Mesenchymal stem cell (in vitro differentiated cells and primary cell): ENCODE results near the gene CEP350.

ENCODE experiments used
- DNase-seq: peaks from one replicate; pipeline ENCODE4 v3.0.0-alpha.2; 2013
- H2AFZ ChIP-seq: one replicate; pipeline ENCODE4 v1.6.1; 2013; ENCODE audit warnings: low read depth, mild to moderate bottlenecking, control low read depth, inconsistent platforms, low read length, moderate library complexity
- H2AK5ac ChIP-seq: 2 replicates; pipeline ENCODE4 v1.6.1; 2013; ENCODE audit warnings: low read length, moderate library complexity, mild to moderate bottlenecking, inconsistent platforms; ENCODE audit not compliant: severe bottlenecking
- H2BK120ac ChIP-seq: one replicate; pipeline ENCODE4 v1.6.1; 2013; ENCODE audit warnings: low read depth, mild to moderate bottlenecking, inconsistent platforms, low read length, moderate library complexity
- H2BK12ac ChIP-seq, 2 experiments: one replicate each; pipeline ENCODE4 v1.6.1; 2013; ENCODE audit warnings: inconsistent platforms in 2 of 2, low read length in 2 of 2, mild to moderate bottlenecking in 2 of 2, moderate library complexity in 2 of 2, control low read depth in 1 of 2
- H2BK15ac ChIP-seq: one replicate; pipeline ENCODE4 v1.6.1; 2013; ENCODE audit warnings: mild to moderate bottlenecking, low read depth, inconsistent platforms; ENCODE audit not compliant: poor library complexity, severe bottlenecking
- H2BK5ac ChIP-seq: 2 replicates; pipeline ENCODE4 v1.6.1; 2013; ENCODE audit warnings: low read depth, mild to moderate bottlenecking, low read length, control low read depth, inconsistent platforms; ENCODE audit not compliant: poor library complexity, severe bottlenecking
- H3K14ac ChIP-seq, 2 experiments: one replicate each; pipeline ENCODE4 v1.6.1; 2013; ENCODE audit warnings: inconsistent platforms in 2 of 2, low read length in 2 of 2, control low read depth in 1 of 2, mild to moderate bottlenecking in 1 of 2, moderate library complexity in 1 of 2
- H3K18ac ChIP-seq, 2 experiments: one replicate each; pipeline ENCODE4 v1.6.1; 2013; ENCODE audit warnings: inconsistent platforms in 2 of 2, low read length in 2 of 2, control low read depth in 1 of 2, low read depth in 1 of 2, mild to moderate bottlenecking in 1 of 2
- H3K23ac ChIP-seq, 2 experiments: one replicate each; pipeline ENCODE4 v1.6.1; 2013; ENCODE audit warnings: inconsistent platforms in 2 of 2, low read length in 2 of 2, mild to moderate bottlenecking in 2 of 2, moderate library complexity in 2 of 2, control low read depth in 1 of 2
- H3K27ac ChIP-seq: 2 replicates; pipeline ENCODE4 v1.5.1; 2013; ENCODE audit warnings: mild to moderate bottlenecking, moderate library complexity, low read length, control low read depth, inconsistent platforms; ENCODE audit not compliant: poor library complexity, severe bottlenecking
- H3K27me3 ChIP-seq, 2 experiments: 2 replicates each; pipeline versions ENCODE4 v1.6.1 to v1.7.0; 2013; ENCODE audit warnings: low read length in 2 of 2, mild to moderate bottlenecking in 2 of 2, moderate library complexity in 2 of 2, control low read depth in 1 of 2, inconsistent platforms in 1 of 2; ENCODE audit not compliant: control insufficient read depth in 1 of 2, insufficient read depth in 1 of 2
- H3K36me3 ChIP-seq, 2 experiments: 2 replicates each; pipeline versions ENCODE4 v1.6.1 to v1.7.0; 2013; ENCODE audit warnings: low read length in 2 of 2, control low read depth in 1 of 2, inconsistent platforms in 1 of 2, low read depth in 1 of 2, mild to moderate bottlenecking in 1 of 2; ENCODE audit not compliant: insufficient read depth in 2 of 2, control insufficient read depth in 1 of 2
- H3K4ac ChIP-seq, 2 experiments: one replicate each; pipeline ENCODE4 v1.6.1; 2013; ENCODE audit warnings: inconsistent platforms in 2 of 2, low read length in 2 of 2, mild to moderate bottlenecking in 2 of 2, moderate library complexity in 2 of 2, control low read depth in 1 of 2, low read depth in 1 of 2
- H3K4me1 ChIP-seq: 2 replicates; pipeline ENCODE4 v1.6.1; 2013; ENCODE audit warnings: low read depth, low read length, control low read depth; ENCODE audit not compliant: control insufficient read depth, insufficient read depth
- H3K4me2 ChIP-seq: 2 replicates; pipeline ENCODE4 v1.6.1; 2013; ENCODE audit warnings: low read length, mild to moderate bottlenecking, inconsistent platforms; ENCODE audit not compliant: poor library complexity, severe bottlenecking
- H3K4me3 ChIP-seq, 2 experiments: 2 replicates each; pipeline versions ENCODE4 v1.5.1 to v1.7.0; 2013; ENCODE audit warnings: low read length in 2 of 2, mild to moderate bottlenecking in 2 of 2, control low read depth in 1 of 2, low read depth in 1 of 2; ENCODE audit not compliant: insufficient read depth in 1 of 2
- H3K79me1 ChIP-seq: replicated peaks from 2 replicates; pipeline ENCODE4 v1.6.1; 2013; ENCODE audit warnings: mild to moderate bottlenecking, control low read depth, low read length, inconsistent platforms; ENCODE audit not compliant: poor library complexity, severe bottlenecking
- H3K9ac ChIP-seq: 2 replicates; pipeline ENCODE4 v1.7.0; 2013; ENCODE audit warnings: mild to moderate bottlenecking, low read length, moderate library complexity
- H3K9me3 ChIP-seq: 2 replicates; pipeline ENCODE4 v1.7.0; 2013; ENCODE audit warnings: mild to moderate bottlenecking, low read length; ENCODE audit not compliant: control insufficient read depth
- H4K8ac ChIP-seq: one replicate; pipeline ENCODE4 v1.6.1; 2013; ENCODE audit warnings: inconsistent platforms, mild to moderate bottlenecking, low read length, moderate library complexity
- H4K91ac ChIP-seq: one replicate; pipeline ENCODE4 v1.6.1; 2013; ENCODE audit warnings: mild to moderate bottlenecking, low read length, inconsistent platforms
- WGBS: methylation state at CpG from one replicate; pipeline ENCODE4 v1.1.7; 2013; ENCODE audit warnings: mixed read lengths; 5-methylcytosine and 5-hydroxymethylcytosine counted together

CEP350 gene

GRCh38 chr1:180061019-180061418, 106.4 kb downstream of the CEP350 start:
- Histone ChIP-seq H3K79me1 (peaks cover 2% of the 10 kb centered on the region), H3K4ac (no peak overlapping the region)
- WGBS = 100% methylated on average over 1 of the region's 1 CpG

GRCh38 chr1:180062452-180062971, 107.9 kb downstream of the CEP350 start:
- Histone ChIP-seq H4K8ac (no peak overlapping the region), H3K4me2 (no peak overlapping the region), H2AK5ac (no peak overlapping the region), H3K9ac (no peak overlapping the region), H2BK5ac (no peak overlapping the region), H3K36me3 (peaks cover 14 to 81% of the 10 kb centered on the region in 2 experiments), H3K18ac (no peak overlapping the region), H2BK12ac (no peak overlapping the region), H3K9me3 (no peaks in the 10 kb centered on the region), H3K4me3 (no peak overlapping the region), H4K91ac (no peak overlapping the region), H2AFZ (no peak overlapping the region), H3K23ac (no peak overlapping the region), H3K27me3 (no peaks in the 10 kb centered on the region), H3K79me1 (peaks cover 2% of the 10 kb centered on the region), H3K4ac (no peak overlapping the region), H2BK15ac (no peak overlapping the region), H3K4me1 (no peaks in the 10 kb centered on the region), H2BK120ac (no peak overlapping the region), H3K27ac (no peak overlapping the region), H3K14ac (no peak overlapping the region)
- 95% methylated on average over 2 of the region's 3 CpGs for WGBS
- no peak for DNase-seq

More at GRCh38 chr1:180061019-180061418, 106.4 kb downstream of the CEP350 start:
- Histone ChIP-seq H2BK12ac (no peak overlapping the region), H3K4me2 (no peak overlapping the region), H3K4me1 (no peaks in the 10 kb centered on the region), H3K14ac (no peak overlapping the region), H4K91ac (no peak overlapping the region), H2BK5ac (no peak overlapping the region), H3K9me3 (no peaks in the 10 kb centered on the region), H3K27ac (no peak overlapping the region), H3K36me3 (peaks cover 17 to 75% of the 10 kb centered on the region in 2 experiments), H2BK120ac (no peak overlapping the region), H3K9ac (no peak overlapping the region), H2BK15ac (no peak overlapping the region), H2AFZ (no peak overlapping the region), H4K8ac (no peak overlapping the region), H3K27me3 (no peaks in the 10 kb centered on the region), H3K4me3 (no peak overlapping the region), H2AK5ac (no peak overlapping the region), H3K18ac (no peak overlapping the region), H3K23ac (no peak overlapping the region)
- no peak for DNase-seq

- H3K36me3 ChIP-seq = peaks cover 14 to 92% of the 10 kb centered on the region in 2 experiments
- no peak overlapping the region for H2AK5ac ChIP-seq
- no peak overlapping the region for H3K23ac ChIP-seq
- H3K27ac ChIP-seq = no peak overlapping the region
- H4K8ac ChIP-seq = no peak overlapping the region
- H2BK120ac ChIP-seq = no peak overlapping the region
- no peak overlapping the region for H2AFZ ChIP-seq
- H3K4me3 ChIP-seq = no peak overlapping the region
- H4K91ac ChIP-seq = no peak overlapping the region
- H3K9me3 ChIP-seq = no peaks in the 10 kb centered on the region
- H3K4me2 ChIP-seq = no peak overlapping the region
- no peak overlapping the region for H3K9ac ChIP-seq
- no peaks in the 10 kb centered on the region for H3K27me3 ChIP-seq
- H3K79me1 ChIP-seq = peaks cover 2% of the 10 kb centered on the region
- no peak overlapping the region for H2BK12ac ChIP-seq
- no peak overlapping the region for H3K4ac ChIP-seq
- WGBS = 99% methylated on average over 4 of the region's 4 CpGs
- H3K4me1 ChIP-seq = no peaks in the 10 kb centered on the region
- H2BK5ac ChIP-seq = no peak overlapping the region
- H3K14ac ChIP-seq = no peak overlapping the region
- DNase-seq = no peak
- H3K18ac ChIP-seq = no peak overlapping the region
- H2BK15ac ChIP-seq = no peak overlapping the region
Measured at GRCh38 chr1:180065408-180065807, 110.8 kb downstream of the CEP350 start.

GRCh38 chr1:180066150-180066549, 111.5 kb downstream of the CEP350 start:
- Histone ChIP-seq H2BK12ac (no peak overlapping the region), H2AK5ac (no peak overlapping the region), H3K4ac (no peak overlapping the region), H2AFZ (no peak overlapping the region), H2BK15ac (no peak overlapping the region), H3K18ac (no peak overlapping the region), H2BK120ac (no peak overlapping the region), H3K4me1 (no peaks in the 10 kb centered on the region), H3K9me3 (no peaks in the 10 kb centered on the region), H3K27ac (no peak overlapping the region), H3K9ac (no peak overlapping the region), H2BK5ac (no peak overlapping the region), H4K8ac (no peak overlapping the region), H3K79me1 (peaks cover 2% of the 10 kb centered on the region), H4K91ac (no peak overlapping the region), H3K14ac (no peak overlapping the region), H3K23ac (no peak overlapping the region), H3K27me3 (no peaks in the 10 kb centered on the region), H3K4me2 (no peak overlapping the region), H3K36me3 (peaks cover 12 to 92% of the 10 kb centered on the region in 2 experiments), H3K4me3 (no peak overlapping the region)
- WGBS = 100% methylated on average over 1 of the region's 3 CpGs
- no peak for DNase-seq
